ENCODE data around the gene CATSPER1. TPM values are rescaled to one million over a fixed set of nuclear protein-coding genes. Genes with fewer than 3 reads are reported as not detected.

Gene CATSPER1
- total and polyA plus RNA-seq, 2 of the 8 experiments (the other 6 are each of a cell fraction or from before 2014, with no cell fraction given), result not detected

DNA sequence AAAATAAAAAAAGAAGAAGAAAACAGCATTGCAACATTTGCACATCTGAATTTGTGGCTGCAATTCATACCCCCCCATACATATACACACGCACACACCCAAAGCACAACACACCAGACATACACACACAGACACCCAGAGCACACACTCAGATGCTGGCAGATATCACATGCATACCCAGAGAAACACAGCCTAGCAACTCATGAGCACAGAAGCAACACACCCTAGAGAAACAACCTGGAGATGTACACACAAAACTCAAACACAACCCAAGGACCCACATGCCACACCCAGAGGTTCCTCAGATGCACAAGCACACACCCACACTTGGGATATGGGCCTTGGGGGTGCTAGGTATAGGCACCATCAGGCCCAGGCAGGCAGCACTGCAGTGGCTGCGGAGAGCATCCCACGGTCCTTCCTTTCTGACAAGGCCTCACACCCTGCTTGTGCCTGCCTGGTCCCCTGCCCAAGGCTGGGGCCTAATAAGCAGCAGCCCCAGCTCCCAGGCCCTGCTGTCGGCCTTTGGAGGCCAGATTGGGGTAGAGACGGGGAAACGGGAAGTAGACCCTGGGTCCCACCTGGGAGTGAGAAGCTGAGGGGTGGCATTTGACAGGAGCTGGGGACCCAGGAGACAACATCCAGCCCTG is 11.3 kb downstream of the CATSPER1 start:
- Histone ChIP-seq H3K23me2 (ENCODE audit: low read depth, low read length) (peaks cover 2% of the 10 kb centered on the region; the same call in 1 of the 2 replicates), H3K4me1 (replicated peaks in 1 of 4; ENCODE audit: control insufficient read depth in 3 of 4, insufficient read depth in 4 of 4, low read length in 3 of 4) (peaks cover 0 to 8% (median 5%) of the 10 kb centered on the region in 4 experiments; a peak in 5 of 7 replicates), H4K8ac (ENCODE audit: extremely low read depth, insufficient read depth, low read length) (no peak overlapping the region), H4K5ac (ENCODE audit: insufficient read length, low read depth, low read length) (no peak overlapping the region), H3K27ac (ENCODE audit: low read depth, low read length) (no peak overlapping the region), H3K4me2 (ENCODE audit: insufficient read depth in 1 of 2, low read depth in 2 of 2, low read length in 2 of 2) (no peak overlapping the region), H3K4me3 (ENCODE audit: extremely low read depth in 1 of 4, insufficient read depth in 2 of 4, low read depth in 3 of 4, low read length in 4 of 4) (no peak overlapping the region), H3K9me3 (ENCODE audit: insufficient read depth in 2 of 2, low read depth in 1 of 2, low read length in 1 of 2) (no peaks in the 10 kb centered on the region), H3K79me2 (ENCODE audit: control insufficient read depth in 1 of 2, insufficient read depth in 2 of 2, low read length in 2 of 2) (no peaks in the 10 kb centered on the region), H2BK5ac (ENCODE audit: low read depth, low read length) (no peak overlapping the region), H2AK5ac (ENCODE audit: low read depth, low read length) (no peak overlapping the region), H3K36me3 (ENCODE audit: control insufficient read depth in 2 of 4, insufficient read depth in 4 of 4, low read length in 3 of 4) (no peaks in the 10 kb centered on the region), H2BK15ac (ENCODE audit: low read length) (no peak overlapping the region), H3K27me3 (replicated peaks in 1 of 4; ENCODE audit: control insufficient read depth in 3 of 4, extremely low read depth in 1 of 4, insufficient read depth in 3 of 4, low read length in 3 of 4) (peaks cover 6 to 26% (median 24%) of the 10 kb centered on the region in 4 experiments), H3K23ac (ENCODE audit: insufficient read length) (no peak overlapping the region), H2AFZ (ENCODE audit: low read length) (no peak overlapping the region), H3K9ac (replicated peaks in 1 of 4; ENCODE audit: extremely low read depth in 1 of 4, low read depth in 3 of 4, low read length in 3 of 4) (no peak overlapping the region), H2BK120ac (replicated peaks; ENCODE audit: low read depth, low read length) (no peak overlapping the region), H3K18ac (ENCODE audit: extremely low read depth, low read length) (no peak overlapping the region), H3K56ac (replicated peaks; ENCODE audit: insufficient read length, low read depth, low read length) (no peak overlapping the region), H3K79me1 (ENCODE audit: low read depth, low read length) (no peaks in the 10 kb centered on the region), H2BK20ac (ENCODE audit: low read length) (no peak overlapping the region), H4K20me1 (replicated peaks in 1 of 2; ENCODE audit: control insufficient read depth in 1 of 2, insufficient read depth in 2 of 2, low read length in 2 of 2) (no peaks in the 10 kb centered on the region), H4K91ac (replicated peaks; ENCODE audit: insufficient read length, low read length) (no peak overlapping the region), H3K14ac (ENCODE audit: insufficient read length) (no peak overlapping the region), H3K4ac (replicated peaks; ENCODE audit: insufficient read length, low read depth, low read length) (no peak overlapping the region), H2BK12ac (ENCODE audit: low read depth, low read length) (no peak overlapping the region)
- CTCF ChIA-PET (ENCODE audit: partially characterized antibody), result interaction anchor here (0.7 to 1.6 kb wide), 4 partner anchors 10 to 257 kb away, joined by 3 to 4 read pairs (median 3); no protein-coding TSS in a partner anchor
- TF ChIP-seq KDM5A (IDR thresholded peaks at IDR 0.05; ENCODE audit: low read length), result no peak
- FAIRE-seq (no peak), DNase-seq (ENCODE audit: low read depth in 1 of 2, low spot score in 2 of 2) (no peak)
- POLR2A ChIA-PET (ENCODE audit: partially characterized antibody), result interaction anchor here (1.2 kb wide), 1 partner anchor 12 kb away, joined by 5 read pairs; the partner anchor contains the start of genes BANF1 and EIF1AD
- 96% methylated on average over 6 of the region's 6 CpGs; no CpG with 5 or more reads in 1 of the 2 experiments for WGBS, 2 experiments (ENCODE audit: extremely low coverage in 1 of 2, insufficient coverage in 1 of 2, insufficient read length in 1 of 2, insufficient replicate concordance in 2 of 2, low coverage in 1 of 2, low lambda C conversion rate in 2 of 2, missing lambda C conversion rate in 1 of 2)
